H1 (cell line): ENCODE data around the gene ADRA2B. TPM values are rescaled to one million over a fixed set of nuclear protein-coding genes. Genes with fewer than 3 reads are reported as not detected.

Experiments
- CTCF ChIA-PET: fragments of 300-600 bp; sonication (Branson Sonifier 250); formaldehyde crosslinking; loops from one replicate; lab custom pipeline; 2021; ENCODE audit not compliant: partially characterized antibody; lab: Charles Lee
- POLR2A ChIA-PET: fragments of 300-600 bp; sonication (Branson Sonifier 250); formaldehyde crosslinking; loops from one replicate; lab custom pipeline; 2021; ENCODE audit warnings: inconsistent platforms; ENCODE audit not compliant: partially characterized antibody; lab: Charles Lee
- DNase-seq, 2 experiments: peaks; one replicate each; pipeline versions ENCODE4 v3.0.0 to v3.0.0-alpha.2; 2010 to 2022; ENCODE audit warnings: low spot score in 2 of 2, low read depth in 1 of 2, mixed read lengths in 1 of 2
- FAIRE-seq: peaks from 2 replicates; lab custom pipeline; 2011; peaks lifted over from hg19 to GRCh38; lab: Jason Lieb, UNC
- H2AFZ ChIP-seq: 2 replicates; pipeline ENCODE4 v1.8.1; 2012; ENCODE audit warnings: low read length, inconsistent platforms
- H2AK5ac ChIP-seq: 2 replicates; pipeline ENCODE4 v1.6.1; 2013; ENCODE audit warnings: low read depth, low read length
- H2BK120ac ChIP-seq: replicated peaks from 2 replicates; pipeline ENCODE3; 2013; ENCODE audit warnings: low read depth, low read length, inconsistent platforms
- H2BK12ac ChIP-seq: 2 replicates; pipeline ENCODE4 v1.6.1; 2013; ENCODE audit warnings: low read depth, low read length
- H2BK15ac ChIP-seq: 2 replicates; pipeline ENCODE4 v1.6.1; 2013; ENCODE audit warnings: low read length
- H2BK20ac ChIP-seq: 2 replicates; pipeline ENCODE4 v1.6.1; 2013; ENCODE audit warnings: low read length
- H2BK5ac ChIP-seq: 2 replicates; pipeline ENCODE4 v1.6.1; 2013; ENCODE audit warnings: low read depth, low read length
- H3K14ac ChIP-seq: 2 replicates; pipeline ENCODE4 v1.6.1; 2013; ENCODE audit warnings: inconsistent platforms; ENCODE audit not compliant: insufficient read length
- H3K18ac ChIP-seq: 2 replicates; pipeline ENCODE4 v1.6.1; 2013; ENCODE audit warnings: low read length; ENCODE audit errors: extremely low read depth
- H3K23ac ChIP-seq: 2 replicates; pipeline ENCODE4 v1.6.1; 2013; ENCODE audit warnings: inconsistent platforms; ENCODE audit not compliant: insufficient read length
- H3K23me2 ChIP-seq: 2 replicates; pipeline ENCODE4 v1.6.1; 2013; ENCODE audit warnings: low read depth, low read length
- H3K27ac ChIP-seq: 2 replicates; pipeline ENCODE4 v1.6.1; 2011; ENCODE audit warnings: low read depth, low read length, inconsistent platforms
- H3K27me3 ChIP-seq, 4 experiments: replicated peaks in 1 of 4; 1 replicate in 1 of 4; 2 replicates in 3 of 4; pipeline versions ENCODE4 v1.6.1 to v1.8.1; 2011 to 2013; ENCODE audit warnings: low read length in 3 of 4, mild to moderate bottlenecking in 3 of 4, inconsistent platforms in 2 of 4, mixed read lengths in 2 of 4, moderate library complexity in 1 of 4; ENCODE audit not compliant: control insufficient read depth in 3 of 4, insufficient read depth in 3 of 4; ENCODE audit errors: extremely low read depth in 1 of 4
- H3K36me3 ChIP-seq, 4 experiments: 2 replicates each; pipeline versions ENCODE4 v1.6.1 to v1.8.1; 2011 to 2013; ENCODE audit warnings: mild to moderate bottlenecking in 4 of 4, low read length in 3 of 4, moderate library complexity in 2 of 4, control low read depth in 1 of 4, inconsistent platforms in 1 of 4; ENCODE audit not compliant: insufficient read depth in 4 of 4, control insufficient read depth in 2 of 4
- H3K4ac ChIP-seq: replicated peaks from 2 replicates; pipeline ENCODE3; 2013; ENCODE audit warnings: low read length, low read depth, mixed read lengths, inconsistent platforms; ENCODE audit not compliant: insufficient read length
- H3K4me1 ChIP-seq, 4 experiments: replicated peaks in 1 of 4; 1 replicate in 1 of 4; 2 replicates in 3 of 4; pipeline versions ENCODE4 v1.6.1 to v1.8.1; 2011 to 2013; ENCODE audit warnings: low read length in 3 of 4, inconsistent platforms in 2 of 4, mixed read lengths in 1 of 4; ENCODE audit not compliant: insufficient read depth in 4 of 4, control insufficient read depth in 3 of 4
- H3K4me2 ChIP-seq, 2 experiments: 2 replicates each; pipeline versions ENCODE4 v1.6.1 to v1.8.1; 2011 to 2013; ENCODE audit warnings: low read depth in 2 of 2, low read length in 2 of 2, control low read depth in 1 of 2, inconsistent platforms in 1 of 2, mild to moderate bottlenecking in 1 of 2; ENCODE audit not compliant: insufficient read depth in 1 of 2
- H3K4me3 ChIP-seq, 4 experiments: fragments of 200-600, 300-600 bp in 1 of 4; sonication (generic), shearing (Covaris generic), sonication (Bioruptor Twin) in 1 of 4; 2 replicates each; pipeline versions ENCODE4 v1.5.1 to v1.8.1; 2011 to 2016; ENCODE audit warnings: low read length in 4 of 4, low read depth in 3 of 4, control low read depth in 2 of 4, inconsistent platforms in 2 of 4, mild to moderate bottlenecking in 2 of 4, mixed read lengths in 1 of 4, moderate library complexity in 1 of 4; ENCODE audit not compliant: insufficient read depth in 2 of 4; ENCODE audit errors: extremely low read depth in 1 of 4
- H3K56ac ChIP-seq: replicated peaks from 2 replicates; pipeline ENCODE3; 2013; ENCODE audit warnings: low read depth, mild to moderate bottlenecking, mixed read lengths, low read length, inconsistent platforms; ENCODE audit not compliant: insufficient read length
- H3K79me1 ChIP-seq: 2 replicates; pipeline ENCODE4 v1.6.1; 2013; ENCODE audit warnings: low read depth, low read length, control low read depth
- H3K79me2 ChIP-seq, 2 experiments: 2 replicates each; pipeline versions ENCODE4 v1.6.1 to v1.8.1; 2012 to 2013; ENCODE audit warnings: low read length in 2 of 2, mild to moderate bottlenecking in 2 of 2, inconsistent platforms in 1 of 2; ENCODE audit not compliant: insufficient read depth in 2 of 2, control insufficient read depth in 1 of 2
- H3K9ac ChIP-seq, 4 experiments: replicated peaks in 1 of 4; 1 replicate in 1 of 4; 2 replicates in 3 of 4; pipeline versions ENCODE4 v1.6.1 to v1.8.1; 2011 to 2013; ENCODE audit warnings: low read depth in 3 of 4, low read length in 3 of 4, control low read depth in 2 of 4, mild to moderate bottlenecking in 2 of 4, moderate library complexity in 2 of 4, inconsistent platforms in 1 of 4; ENCODE audit errors: extremely low read depth in 1 of 4
- H3K9me3 ChIP-seq, 2 experiments: 2 replicates each; pipeline versions ENCODE4 v1.6.1 to v1.8.1; 2012 to 2013; ENCODE audit warnings: mild to moderate bottlenecking in 2 of 2, moderate library complexity in 2 of 2, control low read depth in 1 of 2, inconsistent platforms in 1 of 2, low read depth in 1 of 2, low read length in 1 of 2, mixed read lengths in 1 of 2; ENCODE audit not compliant: insufficient read depth in 2 of 2
- H4K20me1 ChIP-seq, 2 experiments: replicated peaks in 1 of 2; 2 replicates each; pipeline versions ENCODE3 to v1.8.1; 2011 to 2013; ENCODE audit warnings: inconsistent platforms in 2 of 2, low read length in 2 of 2, mild to moderate bottlenecking in 1 of 2; ENCODE audit not compliant: insufficient read depth in 2 of 2, control insufficient read depth in 1 of 2
- H4K5ac ChIP-seq: 2 replicates; pipeline ENCODE4 v1.6.1; 2013; ENCODE audit warnings: low read length, low read depth, mixed read lengths, inconsistent platforms; ENCODE audit not compliant: insufficient read length
- H4K8ac ChIP-seq: 2 replicates; pipeline ENCODE4 v1.8.0; 2013; ENCODE audit warnings: mild to moderate bottlenecking, moderate library complexity, low read length, inconsistent platforms; ENCODE audit not compliant: insufficient read depth; ENCODE audit errors: extremely low read depth
- H4K91ac ChIP-seq: replicated peaks from 2 replicates; pipeline ENCODE3; 2013; ENCODE audit warnings: low read length, mixed read lengths, inconsistent platforms; ENCODE audit not compliant: insufficient read length
- ASH2L ChIP-seq: fragments of 200-600, 300-600 bp; sonication (generic); IDR thresholded peaks from one replicate; pipeline ENCODE4 v1.7.1; 2017; ENCODE audit warnings: low read length
- KDM4A ChIP-seq: IDR thresholded peaks from one replicate; pipeline ENCODE4 v1.7.1; 2012; ENCODE audit warnings: low read depth, mild to moderate bottlenecking, moderate library complexity, low read length, inconsistent platforms; ENCODE audit not compliant: severe bottlenecking
- RBBP5 ChIP-seq: IDR thresholded peaks from 2 replicates; pipeline ENCODE4 v1.7.1; 2012; ENCODE audit warnings: low read depth, mild to moderate bottlenecking, inconsistent platforms, low read length, moderate library complexity, borderline replicate concordance
- SAP30 ChIP-seq: fragments of 300-600 bp; sonication (generic); IDR thresholded peaks from 2 replicates; pipeline ENCODE4 v1.7.1; 2012; ENCODE audit warnings: low read length, moderate library complexity, mild to moderate bottlenecking, inconsistent platforms; ENCODE audit not compliant: insufficient read depth, insufficient replicate concordance
- TAF7 ChIP-seq: optimal IDR thresholded peaks from 2 replicates; pipeline ENCODE3; 2011; ENCODE audit warnings: low read depth, mild to moderate bottlenecking, inconsistent platforms, low read length, moderate library complexity, borderline replicate concordance
- YY1 ChIP-seq: IDR thresholded peaks from 2 replicates; pipeline ENCODE4 v1.6.1; 2011; ENCODE audit warnings: low read depth, mild to moderate bottlenecking, low read length
- WGBS, 2 experiments: shearing (Covaris generic) in 1 of 2; methylation state at CpG; one replicate each; pipeline versions ENCODE4 v1.1.6 to v1.1.7; 2013 to 2015; ENCODE audit warnings: low lambda C conversion rate in 2 of 2, mixed read lengths in 2 of 2, inconsistent platforms in 1 of 2, low coverage in 1 of 2, missing lambda C conversion rate in 1 of 2; ENCODE audit not compliant: insufficient replicate concordance in 2 of 2, insufficient coverage in 1 of 2, insufficient read length in 1 of 2; ENCODE audit errors: extremely low coverage in 1 of 2, missing lambda C conversion rate in 1 of 2; 5-methylcytosine and 5-hydroxymethylcytosine counted together
- polyA plus RNA-seq, 7 experiments: library from polyadenylated mRNA; depleted of rRNA in 3 of 7; stranded (reverse) in 5 of 7; unstranded in 2 of 7; fragments of >200 nt in 5 of 7; fragments of 200-250 nt in 2 of 7; gene quantifications; 1 replicate in 5 of 7; 2 replicates in 1 of 7; 4 replicates in 1 of 7; pipeline versions ENCODE4 v1.2.1 to v1.2.3, GENCODE V29; 2011 to 2013; ENCODE audit warnings: missing spikeins in 2 of 7, mixed read lengths in 2 of 7
- total RNA-seq: library from RNA; stranded (reverse); fragmentation: NEBNext Ultra II Directional; extraction: Animal tissue kit (Norgen Biotek cat#: 25700); gene quantifications from 2 replicates; pipeline ENCODE4 v1.2.1, GENCODE V29; 2021

ADRA2B gene
- total and polyA plus RNA-seq, 2 of the 8 experiments (the other 6 are each of a cell fraction or from before 2014, with no cell fraction given) = 5.8 to 6.5 TPM

DNA sequence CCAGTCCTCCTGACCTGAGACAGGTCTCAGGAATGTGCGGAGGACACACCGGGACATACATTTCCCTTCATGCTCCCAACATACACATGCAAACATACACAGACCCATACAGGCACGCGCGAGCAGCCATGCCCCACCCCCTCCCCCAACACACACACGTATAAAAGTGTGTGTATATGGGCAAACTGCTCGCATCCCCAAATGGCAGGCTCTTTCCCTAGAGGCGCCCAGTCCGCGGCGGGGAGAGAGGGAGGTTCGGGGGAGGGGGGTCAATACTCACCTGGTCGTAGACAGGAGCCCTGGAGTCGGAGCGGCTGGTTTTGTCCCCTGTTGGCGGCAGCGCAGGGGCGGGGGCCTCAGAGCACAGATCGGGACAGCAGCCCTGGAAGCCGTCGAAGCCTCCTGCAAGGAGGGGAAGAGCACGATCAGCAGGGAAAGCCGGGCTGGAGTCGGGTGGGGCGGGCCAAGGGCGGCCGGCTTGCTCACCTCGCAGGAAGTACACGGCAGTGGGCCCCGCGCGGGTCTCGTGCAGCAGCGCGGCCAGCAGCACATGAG, 28.2 kb upstream of the ADRA2B start:
- 9% methylated on average over 30 of the region's 35 CpGs; no CpG with 5 or more reads in 1 of the 2 experiments for WGBS, 2 experiments
- Histone ChIP-seq H3K27ac (no peak overlapping the region), H2BK5ac (no peak overlapping the region), H2BK120ac (no peak overlapping the region), H2BK20ac (no peak overlapping the region), H4K8ac (peak overlapping the region; percentile 95), H2BK15ac (peak overlapping the region; percentile 90; the same call in 1 of the 2 replicates), H4K91ac (peak overlapping the region; percentile 73), H3K36me3 (no peaks in the 10 kb centered on the region), H3K27me3 (peaks cover 4 to 30% (median 20%) of the 10 kb centered on the region in 4 experiments; a peak in 6 of 7 replicates), H3K23ac (no peak overlapping the region), H2AFZ (no peak overlapping the region; the same call in 1 of the 2 replicates), H3K4ac (peak overlapping the region; percentile 83), H3K9me3 (no peaks in the 10 kb centered on the region), H3K79me2 (no peaks in the 10 kb centered on the region), H3K9ac (peak overlapping the region; percentile 30 to 88 (median 54); a peak in 5 of 7 replicates), H4K5ac (no peak overlapping the region), H3K56ac (no peak overlapping the region), H3K23me2 (peaks cover 7% of the 10 kb centered on the region), H3K4me1 (peaks cover 0 to 42% (median 30%) of the 10 kb centered on the region in 4 experiments; a peak in 6 of 7 replicates), H3K4me3 (peak overlapping the region; percentile 38 to 69 (median 41)), H3K18ac (peak overlapping the region; percentile 87; the same call in 1 of the 2 replicates), H2BK12ac (peak overlapping the region; percentile 75; the same call in 1 of the 2 replicates), H3K14ac (no peak overlapping the region), H4K20me1 (no peaks in the 10 kb centered on the region), H3K4me2 (peak overlapping the region; percentile 66 to 89), H2AK5ac (no peak overlapping the region), H3K79me1 (no peaks in the 10 kb centered on the region)
- ChIA-PET CTCF (interaction anchor here (0.8 to 13.4 kb wide), 10 partner anchors 6 to 126 kb away, joined by 3 to 155 read pairs (median 6); partner anchors contain the start of gene ADRA2B), POLR2A (interaction anchor here (0.5 to 2.0 kb wide), 9 partner anchors 12 to 1072 kb away, joined by 3 to 6 read pairs (median 3); partner anchors contain the start of genes ADRA2B and STARD7)
- TF ChIP-seq ASH2L (peak; percentile 16), RBBP5 (peak; percentile 44; the same call in 1 of the 2 replicates), KDM4A (peak; percentile 83), SAP30 (peak; percentile 47), TAF7 (peak; percentile 59), YY1 (no peak)
- no peak for FAIRE-seq
- DNase-seq = peak in 1 of 2 experiments; percentile 68
